CD14-positive monocyte (primary cell): ENCODE measurements around the gene AMD1. TPM values are rescaled to one million over a fixed set of nuclear protein-coding genes. Genes with fewer than 3 reads are reported as not detected.

ENCODE experiments used
- DNase-seq, 3 donors: peaks; one replicate each; pipeline ENCODE4 v3.0.0-alpha.2; 2011 to 2022
- H2AFZ ChIP-seq: 2 replicates; pipeline ENCODE4 v1.6.0; 2012; ENCODE audit warnings: mild to moderate bottlenecking, low read depth, low read length, inconsistent platforms; ENCODE audit not compliant: insufficient read depth, poor library complexity, severe bottlenecking
- H3K27ac ChIP-seq, 2 donors: 1 replicate in 1 of 2; 2 replicates in 1 of 2; pipeline ENCODE4 v1.5.1; 2012 to 2013; ENCODE audit warnings: low read length in 2 of 2, control low read depth in 1 of 2, inconsistent platforms in 1 of 2, low read depth in 1 of 2, mild to moderate bottlenecking in 1 of 2
- H3K27me3 ChIP-seq, 2 donors: one replicate each; pipeline versions ENCODE4 v1.6.0 to v1.6.1; 2011 to 2013; ENCODE audit warnings: low read length in 2 of 2; ENCODE audit not compliant: control insufficient read depth in 2 of 2, insufficient read depth in 2 of 2
- H3K36me3 ChIP-seq, 2 donors: replicated peaks in 1 of 2; 1 replicate in 1 of 2; 2 replicates in 1 of 2; pipeline versions ENCODE4 v1.5.1 to v1.6.1; 2012 to 2013; ENCODE audit warnings: low read length in 2 of 2, control low read depth in 1 of 2, inconsistent platforms in 1 of 2, mild to moderate bottlenecking in 1 of 2; ENCODE audit not compliant: insufficient read depth in 2 of 2, control insufficient read depth in 1 of 2
- H3K4me1 ChIP-seq, 2 donors: 1 replicate in 1 of 2; 2 replicates in 1 of 2; pipeline versions ENCODE4 v1.5.1 to v1.6.1; 2012 to 2013; ENCODE audit warnings: low read length in 2 of 2, control low read depth in 1 of 2, inconsistent platforms in 1 of 2, mild to moderate bottlenecking in 1 of 2, moderate library complexity in 1 of 2; ENCODE audit not compliant: insufficient read depth in 2 of 2, control insufficient read depth in 1 of 2
- H3K4me2 ChIP-seq: replicated peaks from 2 replicates; pipeline ENCODE3; 2012; ENCODE audit warnings: low read length, moderate library complexity, mild to moderate bottlenecking; ENCODE audit not compliant: poor library complexity, severe bottlenecking; ENCODE audit errors: extremely low read depth
- H3K4me3 ChIP-seq, 3 experiments: fragments of 200-600 bp in 1 of 3; sonication (generic) in 1 of 3; replicated peaks in 1 of 3; 1 replicate in 2 of 3; 2 replicates in 1 of 3; pipeline ENCODE4 v1.5.1; 2011 to 2013; ENCODE audit warnings: low read length in 3 of 3, mild to moderate bottlenecking in 3 of 3, control low read depth in 2 of 3, low read depth in 2 of 3, inconsistent platforms in 1 of 3, moderate library complexity in 1 of 3
- H3K79me2 ChIP-seq: 2 replicates; pipeline ENCODE4 v1.6.0; 2012; ENCODE audit warnings: mild to moderate bottlenecking, control low read depth, inconsistent platforms, low read length, moderate library complexity; ENCODE audit not compliant: insufficient read depth
- H3K9ac ChIP-seq: 2 replicates; pipeline ENCODE4 v1.6.0; 2017; ENCODE audit warnings: low read length, mild to moderate bottlenecking; ENCODE audit not compliant: insufficient read depth, poor library complexity, severe bottlenecking
- H3K9me3 ChIP-seq, 2 donors: replicated peaks in 1 of 2; 1 replicate in 1 of 2; 2 replicates in 1 of 2; pipeline versions ENCODE4 v1.5.1 to v1.6.1; 2012 to 2013; ENCODE audit warnings: low read length in 2 of 2, control low read depth in 1 of 2; ENCODE audit not compliant: control insufficient read depth in 1 of 2, insufficient read depth in 1 of 2
- H4K20me1 ChIP-seq: 2 replicates; pipeline ENCODE4 v1.6.0; 2012; ENCODE audit warnings: mild to moderate bottlenecking, low read length, control low read depth, moderate library complexity; ENCODE audit not compliant: insufficient read depth
- H3K27ac Mint-ChIP-seq, 7 donors: one replicate each; pipeline ENCODE4 v1.8.0; 2020; ENCODE audit warnings: mild to moderate bottlenecking in 7 of 7, mixed read lengths in 7 of 7, moderate library complexity in 6 of 7, inconsistent platforms in 2 of 7
- H3K27me3 Mint-ChIP-seq, 3 donors: one replicate each; pipeline ENCODE4 v1.8.0; 2021 to 2022; ENCODE audit warnings: low read depth in 3 of 3, mild to moderate bottlenecking in 3 of 3, mixed read lengths in 3 of 3, moderate library complexity in 3 of 3, inconsistent platforms in 1 of 3
- H3K36me3 Mint-ChIP-seq, 2 donors: one replicate each; pipeline ENCODE4 v1.8.0; 2020; ENCODE audit warnings: mixed read lengths in 2 of 2, inconsistent platforms in 1 of 2, mild to moderate bottlenecking in 1 of 2
- H3K4me1 Mint-ChIP-seq: one replicate; pipeline ENCODE4 v1.8.0; 2020; ENCODE audit warnings: mild to moderate bottlenecking, mixed read lengths
- H3K4me3 Mint-ChIP-seq, 2 donors: one replicate each; pipeline ENCODE4 v1.8.0; 2020; ENCODE audit warnings: mild to moderate bottlenecking in 2 of 2, mixed read lengths in 2 of 2, moderate library complexity in 1 of 2
- H3K9me3 Mint-ChIP-seq, 7 donors: one replicate each; pipeline ENCODE4 v1.8.0; 2020 to 2022; ENCODE audit warnings: mixed read lengths in 7 of 7, mild to moderate bottlenecking in 6 of 7, moderate library complexity in 6 of 7, inconsistent platforms in 2 of 7
- WGBS: methylation state at CpG from one replicate; pipeline ENCODE4 v1.1.5; 2013; ENCODE audit warnings: missing lambda C conversion rate; ENCODE audit not compliant: insufficient coverage; 5-methylcytosine and 5-hydroxymethylcytosine counted together
- intact Hi-C, 2 donors: fragments of 100-400 bp; cut with micrococcal nuclease; formaldehyde crosslinking; loops; one replicate each; pipeline versions ENCODE4 v1.15.0 to v1.15.1; 2023
- polyA plus RNA-seq, 3 donors: library from polyadenylated mRNA; depleted of rRNA in 1 of 3; unstranded in 2 of 3; stranded (reverse) in 1 of 3; fragments of 300-500 nt in 2 of 3; fragments of >200 nt in 1 of 3; fragmentation: Illumina TruSeq in 2 of 3; gene quantifications; 1 replicate in 2 of 3; 2 replicates in 1 of 3; pipeline ENCODE4 v1.2.3, GENCODE V29; 2012 to 2021
- TF ChIP-seq, protein P1 (sequence below): fragments of 200-600 bp; IDR thresholded peaks from one replicate; pipeline ENCODE4 v1.8.0; 2022; ENCODE audit warnings: antibody characterized with exemption, mild to moderate bottlenecking

The AMD1 gene
- polyA plus RNA-seq, 3 donors: 35.0 to 60.5 (median 45.3) TPM

DNA sequence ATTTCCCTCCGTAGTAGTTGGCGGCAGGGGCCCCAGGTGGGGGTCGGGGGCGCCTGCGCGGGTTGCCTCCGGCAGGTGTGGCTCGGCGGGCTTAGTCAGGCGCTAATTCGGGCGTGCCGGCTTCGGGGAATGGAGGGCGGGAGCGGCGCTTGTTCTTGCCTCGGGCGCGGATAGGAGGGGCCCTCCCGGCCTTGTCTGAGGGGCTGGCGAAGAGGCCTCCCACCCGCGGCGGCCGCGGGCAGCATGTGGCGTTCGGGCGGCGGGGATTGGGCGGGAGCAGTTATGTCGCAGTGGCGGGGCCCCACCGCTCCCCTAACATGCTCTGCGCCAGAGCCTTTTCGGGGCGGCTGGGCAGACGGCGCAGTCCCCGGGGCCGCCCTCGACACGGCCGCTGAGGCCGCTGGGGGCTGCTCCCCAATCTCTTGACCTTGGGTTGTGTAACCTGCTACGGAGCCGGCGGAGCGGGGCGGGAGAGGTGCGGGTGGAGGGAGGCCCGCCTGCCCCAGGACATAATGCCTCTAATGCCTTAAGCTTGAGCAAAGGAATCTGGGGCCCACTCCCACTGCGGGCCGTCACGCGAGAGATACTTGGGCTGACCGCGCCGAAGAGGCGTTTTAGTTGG, 1.1 kb downstream of the AMD1 start:
- peaks cover 0 to 3% of the 10 kb centered on the region in 2 donors for H3K36me3 Mint-ChIP-seq
- intact Hi-C loops: loop anchor here (2.0 to 10.0 kb wide), 7 partner anchors 52 to 609 kb away; partner anchors contain the start of genes CDK19 (in 2 of the 2) and REV3L (in 1 of the 2)
- no peaks in the 10 kb centered on the region for H3K27me3 Mint-ChIP-seq
- peaks cover 0 to 2% (median 0%) of the 10 kb centered on the region in 7 donors for H3K9me3 Mint-ChIP-seq
- peaks cover 38% of the 10 kb centered on the region for H3K4me1 Mint-ChIP-seq
- peaks cover 69% of the 10 kb centered on the region for H3K79me2 ChIP-seq
- TF ChIP-seq, protein P1, sequence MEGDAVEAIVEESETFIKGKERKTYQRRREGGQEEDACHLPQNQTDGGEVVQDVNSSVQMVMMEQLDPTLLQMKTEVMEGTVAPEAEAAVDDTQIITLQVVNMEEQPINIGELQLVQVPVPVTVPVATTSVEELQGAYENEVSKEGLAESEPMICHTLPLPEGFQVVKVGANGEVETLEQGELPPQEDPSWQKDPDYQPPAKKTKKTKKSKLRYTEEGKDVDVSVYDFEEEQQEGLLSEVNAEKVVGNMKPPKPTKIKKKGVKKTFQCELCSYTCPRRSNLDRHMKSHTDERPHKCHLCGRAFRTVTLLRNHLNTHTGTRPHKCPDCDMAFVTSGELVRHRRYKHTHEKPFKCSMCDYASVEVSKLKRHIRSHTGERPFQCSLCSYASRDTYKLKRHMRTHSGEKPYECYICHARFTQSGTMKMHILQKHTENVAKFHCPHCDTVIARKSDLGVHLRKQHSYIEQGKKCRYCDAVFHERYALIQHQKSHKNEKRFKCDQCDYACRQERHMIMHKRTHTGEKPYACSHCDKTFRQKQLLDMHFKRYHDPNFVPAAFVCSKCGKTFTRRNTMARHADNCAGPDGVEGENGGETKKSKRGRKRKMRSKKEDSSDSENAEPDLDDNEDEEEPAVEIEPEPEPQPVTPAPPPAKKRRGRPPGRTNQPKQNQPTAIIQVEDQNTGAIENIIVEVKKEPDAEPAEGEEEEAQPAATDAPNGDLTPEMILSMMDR: no peak
- H3K27me3 ChIP-seq: no peaks in the 10 kb centered on the region
- peak overlapping the region; percentile 42 for H2AFZ ChIP-seq
- peaks cover 40 to 49% of the 10 kb centered on the region in 2 donors for H3K4me1 ChIP-seq
- H3K4me3 ChIP-seq: peak overlapping the region; percentile 92 to 98 (median 94)
- no peaks in the 10 kb centered on the region for H3K36me3 ChIP-seq
- no peaks in the 10 kb centered on the region for H3K9me3 ChIP-seq
- DNase-seq: peak in 1 of 3 donors; percentile 33
- peaks cover 52% of the 10 kb centered on the region for H4K20me1 ChIP-seq
- peak overlapping the region; percentile 93 to 96 for H3K27ac ChIP-seq
- peak overlapping the region; percentile 95 to 97 (median 97) for H3K27ac Mint-ChIP-seq
- peak overlapping the region; percentile 92 to 96 for H3K4me3 Mint-ChIP-seq
- peak overlapping the region; percentile 93 for H3K4me2 ChIP-seq
- under 1% methylated on average over 61 of the region's 61 CpGs for WGBS
- peak overlapping the region; percentile 94 for H3K9ac ChIP-seq

DNA sequence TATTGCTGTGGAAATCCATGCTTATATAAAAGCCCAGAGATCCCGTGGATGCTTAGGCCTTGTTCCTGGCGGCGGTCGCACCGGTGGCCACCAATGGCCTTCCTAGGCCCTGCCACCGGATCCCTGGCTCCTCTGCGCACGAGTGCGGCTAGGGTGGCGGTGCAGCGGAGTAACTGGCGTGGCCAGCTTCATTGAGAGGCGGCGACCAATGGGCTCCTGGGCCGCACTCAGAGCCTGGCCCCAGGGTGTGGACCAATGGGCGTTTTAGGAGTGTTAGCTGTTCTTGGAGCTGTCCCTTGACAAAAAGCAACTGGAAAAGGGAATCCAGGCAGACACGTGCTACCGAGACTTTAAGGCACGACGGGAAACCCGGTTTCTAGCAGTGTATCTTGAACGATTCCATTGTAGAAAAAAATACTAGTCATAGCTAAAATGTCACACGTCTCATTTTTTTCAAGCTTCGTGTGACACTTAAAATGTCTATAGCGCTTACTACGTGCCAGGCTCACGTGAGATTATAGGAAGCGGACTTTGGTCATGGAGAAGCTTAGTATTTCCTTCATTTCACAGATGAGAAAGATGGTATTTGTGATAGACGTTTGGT, 1.7 kb downstream of the AMD1 start:
- WGBS: 0% methylated on average over 21 of the region's 29 CpGs
- peaks cover 44 to 55% of the 10 kb centered on the region in 2 donors for H3K4me1 ChIP-seq
- H4K20me1 ChIP-seq: peaks cover 58% of the 10 kb centered on the region

More for the DNA sequence above, 1.7 kb downstream of the AMD1 start:
- peak overlapping the region; percentile 95 to 97 (median 97) for H3K27ac Mint-ChIP-seq
- peaks cover 0 to 2% (median 0%) of the 10 kb centered on the region in 7 donors for H3K9me3 Mint-ChIP-seq
- peaks cover 75% of the 10 kb centered on the region for H3K79me2 ChIP-seq
- peak overlapping the region; percentile 42 for H2AFZ ChIP-seq
- no peaks in the 10 kb centered on the region for H3K9me3 ChIP-seq
- intact Hi-C loops: loop anchor here (5.0 to 10.0 kb wide), 6 partner anchors 51 to 609 kb away; partner anchors contain the start of gene REV3L (in 1 of the 2)
- peak overlapping the region; percentile 94 for H3K9ac ChIP-seq
- no peaks in the 10 kb centered on the region for H3K27me3 ChIP-seq
- peak overlapping the region; percentile 93 for H3K4me2 ChIP-seq
- H3K27ac ChIP-seq: peak overlapping the region; percentile 93 to 96
- TF ChIP-seq, protein P1: no peak
- no peaks in the 10 kb centered on the region for H3K36me3 ChIP-seq
- peaks cover 0 to 3% of the 10 kb centered on the region in 2 donors for H3K36me3 Mint-ChIP-seq
- peak overlapping the region; percentile 92 to 98 (median 94) for H3K4me3 ChIP-seq
- H3K4me1 Mint-ChIP-seq: peaks cover 43% of the 10 kb centered on the region
- no peaks in the 10 kb centered on the region for H3K27me3 Mint-ChIP-seq
- DNase-seq: peak; percentile 87 to 91 (median 89)
- peak overlapping the region; percentile 92 to 96 for H3K4me3 Mint-ChIP-seq
